Adrenal gland (tissue), 12 donors: ENCODE measurements around the gene GTPBP4. TPM values are rescaled to one million over a fixed set of nuclear protein-coding genes. Genes with fewer than 3 reads are reported as not detected.
"Not testable (repeated sequence)": the region's sequence is repeated elsewhere in the genome, so short reads cannot be mapped to it uniquely, and the experiment has no call there.

ENCODE experiments used
- DNase-seq, 7 donors: peaks; one replicate each; pipeline ENCODE4 v3.0.0-alpha.2; 2019 to 2020
- H3K27ac ChIP-seq, 5 donors: fragments of 200-600 bp; sonication (generic) in 4 of 5; 1 replicate in 3 of 5; 2 replicates in 2 of 5; pipeline versions ENCODE4 v1.5.1 to v1.8.0; 2016 to 2020; ENCODE audit warnings: mild to moderate bottlenecking in 1 of 5
- H3K27me3 ChIP-seq: fragments of 200-600 bp; 2 replicates; pipeline ENCODE4 v1.8.0; 2021
- H3K36me3 ChIP-seq, 2 donors: fragments of 200-600 bp; replicated peaks in 1 of 2; 1 replicate in 1 of 2; 2 replicates in 1 of 2; pipeline versions ENCODE4 v1.5.1 to v1.8.0; 2018 to 2022
- H3K4me1 ChIP-seq, 2 donors: fragments of 200-600 bp; replicated peaks in 1 of 2; 1 replicate in 1 of 2; 2 replicates in 1 of 2; pipeline versions ENCODE4 v1.5.1 to v1.8.0; 2018 to 2021
- H3K4me3 ChIP-seq, 4 donors: fragments of 200-600 bp; sonication (generic) in 3 of 4; one replicate each; pipeline ENCODE4 v1.5.1; 2016 to 2018
- H3K9me3 ChIP-seq, 3 donors: fragments of 200-600 bp; sonication (generic) in 1 of 3; replicated peaks in 1 of 3; 1 replicate in 2 of 3; 2 replicates in 1 of 3; pipeline versions ENCODE4 v1.5.1 to v1.8.0; 2016 to 2021
- CTCF ChIP-seq, 6 experiments: fragments of 450-650 bp in 4 of 6; fragments of 200-600 bp in 2 of 6; sonication (generic) in 1 of 6; IDR thresholded peaks; 1 replicate in 5 of 6; 2 replicates in 1 of 6; pipeline versions ENCODE4 v1.5.1 to v1.8.0; 2016 to 2021; ENCODE audit warnings: antibody characterized with exemption in 6 of 6, mild to moderate bottlenecking in 2 of 6, moderate library complexity in 1 of 6
- POLR2A ChIP-seq, 2 donors: fragments of 450-650 bp; IDR thresholded peaks; one replicate each; pipeline ENCODE4 v1.6.1; 2017; ENCODE audit warnings: antibody characterized with exemption in 2 of 2, mild to moderate bottlenecking in 2 of 2, moderate library complexity in 1 of 2
- WGBS, 4 donors: extraction: QIAGEN DNeasy Blood & Tissue Kit in 2 of 4; methylation state at CpG; one replicate each; pipeline versions ENCODE4 v1.1.5 to v1.1.7; 2013 to 2017; 5-methylcytosine and 5-hydroxymethylcytosine counted together
- intact Hi-C, 2 donors: fragments of 100-400 bp; cut with DNase I; formaldehyde crosslinking; loops; one replicate each; pipeline versions ENCODE4 v1.14.1 to v1.15.0; 2022 to 2023
- polyA plus RNA-seq, 3 donors: library from polyadenylated mRNA; stranded (reverse); fragments of 200-250 nt in 2 of 3; fragments of 350-450 nt in 1 of 3; fragmentation: Illumina TruSeq in 1 of 3; extraction: RNeasy Lipid Tissue Mini Kit (QIAGEN cat#74804) in 1 of 3; gene quantifications; one replicate each; pipeline ENCODE4 v1.2.3, GENCODE V29; 2013 to 2014
- total RNA-seq, 9 donors: library from RNA; depleted of rRNA in 4 of 9; stranded (reverse); fragments of >200 nt in 4 of 9; fragments of 120-200 nt in 1 of 9; fragmentation: NEBNext Ultra II Directional in 1 of 9; extraction: Animal tissue kit (Norgen Biotek cat#: 25700) in 1 of 9; gene quantifications; one replicate each; pipeline versions ENCODE4 v1.1.0 to v1.2.4, GENCODE V29; 2013 to 2023
- donor health status: healthy with polysubstance abuse.
- donor health status: Bipolar disorder and iron deficiency.
- donor health status: DM: yes; HTN: yes; CAD: no.
- donor health status: DM: no; HTN: no; CAD: no.
- donor health status: DM: no; HTN: no; CAD: no.
- donor health status: DM: yes; HTN: yes; CAD: no.

GTPBP4 gene
- total and polyA plus RNA-seq, 12 donors = 15.2 to 196 (median 33.4) TPM

GRCh38 chr10:1063232-1063865 is 75.1 kb downstream of the GTPBP4 start:
- Histone ChIP-seq H3K27me3 (no peaks in the 10 kb centered on the region), H3K9me3 (no peaks in the 10 kb centered on the region), H3K36me3 (peaks cover 0 to 4% of the 10 kb centered on the region in 2 donors), H3K27ac (no peak overlapping the region), H3K4me1 (peaks cover under 1 to 6% of the 10 kb centered on the region in 2 donors), H3K4me3 (no peak overlapping the region)
- WGBS, 4 donors = 75 to 83% (median 81%) methylated on average over 7 of the region's 7 CpGs
- TF ChIP-seq POLR2A (IDR thresholded peaks at IDR 0.05) = no peak
- DNase-seq = no peak
- intact Hi-C loops = no loop called here

GRCh38 chr10:1064964-1065247 is 76.7 kb downstream of the GTPBP4 start:
- DNase-seq = no peak
- Histone ChIP-seq H3K27ac (no peak overlapping the region), H3K27me3 (no peaks in the 10 kb centered on the region), H3K4me3 (no peak overlapping the region), H3K36me3 (peaks cover 0 to 4% of the 10 kb centered on the region in 2 donors), H3K4me1 (no peaks in the 10 kb centered on the region), H3K9me3 (no peaks in the 10 kb centered on the region)
- WGBS, 4 donors = 86 to 92% (median 90%) methylated on average over 4 of the region's 4 CpGs
- no peak for TF ChIP-seq POLR2A (IDR thresholded peaks at IDR 0.05)
- TF ChIP-seq CTCF (IDR thresholded peaks at IDR 0.05) = no peak
- intact Hi-C loops = no loop called here

DNA sequence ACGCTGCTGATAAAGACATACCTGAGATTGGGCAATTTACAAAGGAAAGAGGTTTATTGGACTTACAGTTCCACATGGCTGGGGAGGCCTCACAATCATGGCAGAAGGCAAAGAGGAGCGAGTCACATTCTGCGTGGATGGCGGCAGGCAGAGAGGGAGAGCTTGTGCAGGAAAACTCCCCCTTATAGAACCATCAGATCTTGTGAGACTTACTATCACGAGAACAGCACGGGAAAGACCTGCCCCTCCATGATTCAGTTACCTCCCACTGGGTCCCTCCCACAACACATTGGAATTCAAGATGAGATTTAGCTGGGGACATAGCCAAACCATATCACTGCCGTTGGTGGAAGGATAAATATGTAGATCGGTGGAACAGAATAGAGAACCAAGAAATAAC is 78.5 kb downstream of the GTPBP4 start:
- H3K27me3 ChIP-seq = not testable (repeated sequence)

DNA sequence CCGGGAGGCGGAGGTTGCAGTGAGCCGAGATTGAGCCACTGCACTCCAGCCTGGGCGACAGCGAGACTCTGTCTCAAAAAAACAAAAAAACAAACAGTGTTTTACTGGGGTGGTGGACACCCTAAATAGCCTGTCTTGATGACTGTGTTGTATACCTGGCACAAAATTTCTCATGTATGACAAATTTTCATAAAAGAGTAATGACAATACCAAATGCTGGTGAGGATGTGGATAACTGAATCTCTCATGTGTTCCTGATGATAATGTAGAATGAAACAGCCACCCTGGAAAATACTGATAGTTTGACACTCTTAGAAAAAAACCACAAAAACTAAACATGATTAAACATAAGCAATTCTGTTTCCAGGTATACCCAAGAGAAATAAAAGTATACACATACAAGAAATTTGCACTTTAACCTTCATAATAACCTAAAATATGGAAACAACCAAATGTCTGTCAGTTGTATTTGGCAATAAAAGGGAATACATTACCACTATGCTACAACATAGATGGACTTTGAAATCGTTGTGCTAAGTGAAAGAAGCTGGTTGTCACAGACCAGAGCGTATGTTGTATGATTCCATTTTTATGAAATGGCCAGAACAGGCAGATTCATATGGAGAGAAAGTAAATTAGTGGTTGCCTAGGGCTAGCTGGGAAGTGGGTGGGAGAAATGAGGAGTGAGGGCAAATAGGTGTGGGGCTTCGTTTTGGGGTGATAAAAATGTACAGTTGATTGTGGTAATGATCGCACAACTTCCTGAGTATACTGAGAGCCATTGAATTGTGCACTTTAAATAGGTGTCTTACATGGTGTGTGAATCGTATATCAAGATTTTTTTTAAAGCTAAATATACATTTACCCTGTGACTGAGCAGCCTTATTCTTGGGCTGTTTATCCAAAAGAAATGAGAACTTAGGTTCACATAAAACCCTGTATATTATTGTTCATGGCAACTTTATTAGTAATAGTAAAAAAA is 80.4 kb downstream of the GTPBP4 start:
- peaks cover 0 to 13% of the 10 kb centered on the region in 2 donors for H3K36me3 ChIP-seq
- intact Hi-C loops = no loop called here
- 89 to 91% (median 90%) methylated on average over 10 of the region's 10 CpGs for WGBS, 4 donors
- H3K4me1 ChIP-seq = peaks cover 0 to 4% of the 10 kb centered on the region in 2 donors
- no peaks in the 10 kb centered on the region for H3K27me3 ChIP-seq
- no peak overlapping the region for H3K4me3 ChIP-seq
- H3K9me3 ChIP-seq = no peaks in the 10 kb centered on the region
- TF ChIP-seq POLR2A (IDR thresholded peaks at IDR 0.05) (no peak), CTCF (IDR thresholded peaks at IDR 0.05) (no peak)
- no peak for DNase-seq
- H3K27ac ChIP-seq = no peak overlapping the region

More for the DNA sequence above, 78.5 kb downstream of the GTPBP4 start:
- H3K4me3 ChIP-seq, H3K9me3 ChIP-seq, H3K36me3 ChIP-seq, DNase-seq, H3K4me1 ChIP-seq, intact Hi-C loops, H3K27ac ChIP-seq: not testable (repeated sequence)
- 89 to 95% (median 92%) methylated on average over 8 of the region's 8 CpGs for WGBS, 4 donors

Other genes with a start within 250 kb of the GTPBP4 start
- 100 to 1,000 TPM in 2 of 9 donors, 10 to 100 TPM in 7; 33.7 to 145 (median 80.0) TPM for gene LARP4B, start 56.7 kb upstream of the GTPBP4 start, total RNA-seq
- 10 to 100 TPM; 17.2 to 63.0 (median 18.1) TPM for gene LARP4B, start 56.7 kb upstream of the GTPBP4 start, polyA plus RNA-seq
- gene IDI2, start 37.4 kb downstream of the GTPBP4 start, total RNA-seq = under 1 TPM in 1 of 9 donors, not detected in 8; 0.28 TPM
- under 1 TPM in 1 of 3 donors, not detected in 2; 0.07 TPM for gene IDI2, start 37.4 kb downstream of the GTPBP4 start, polyA plus RNA-seq
- gene IDI1, start 60.7 kb downstream of the GTPBP4 start, total RNA-seq = 1,000 to 10,000 TPM in 1 of 9 donors, 100 to 1,000 TPM in 1, 10 to 100 TPM in 7; 30.1 to 1,056 (median 52.8) TPM
- 100 to 1,000 TPM in 1 of 3 donors, 10 to 100 TPM in 2; 20.4 to 789 (median 26.2) TPM for gene IDI1, start 60.7 kb downstream of the GTPBP4 start, polyA plus RNA-seq
- 10 to 100 TPM; 20.6 to 32.7 (median 23.4) TPM for gene WDR37, start 68.0 kb downstream of the GTPBP4 start, total RNA-seq
- gene WDR37, start 68.0 kb downstream of the GTPBP4 start, polyA plus RNA-seq = 10 to 100 TPM; 15.8 to 23.6 (median 18.4) TPM